Heart right ventricle (tissue), 16 donors: Measurements from ENCODE around the gene C19orf25. TPM values are rescaled to one million over a fixed set of nuclear protein-coding genes. Genes with fewer than 3 reads are reported as not detected.

ENCODE experiments used
- ATAC-seq, 8 donors: fragments of 200-7000 bp; cut with Tn5 transposase; one replicate each; pipeline ENCODE4 v1.9.1; 2020; ENCODE audit warnings: mild to moderate bottlenecking in 8 of 8, moderate library complexity in 8 of 8, moderate number of reproducible peaks in 1 of 8
- DNase-seq, 2 donors: peaks; one replicate each; pipeline ENCODE4 v3.0.0-alpha.2; 2020
- H3K27ac ChIP-seq, 10 donors: fragments of 200-600 bp; sonication (generic) in 2 of 10; one replicate each; pipeline versions ENCODE4 v1.5.0 to v1.8.0; 2020 to 2022; ENCODE audit warnings: mild to moderate bottlenecking in 3 of 10
- H3K27me3 ChIP-seq, 7 donors: fragments of 200-600 bp; one replicate each; pipeline ENCODE4 v1.8.0; 2021 to 2022; ENCODE audit warnings: mild to moderate bottlenecking in 2 of 7
- H3K36me3 ChIP-seq, 9 donors: fragments of 200-600 bp; sonication (generic) in 1 of 9; one replicate each; pipeline versions ENCODE4 v1.5.0 to v1.8.0; 2020 to 2022; ENCODE audit warnings: mild to moderate bottlenecking in 2 of 9
- H3K4me1 ChIP-seq, 9 donors: fragments of 200-600 bp; sonication (generic) in 1 of 9; one replicate each; pipeline versions ENCODE4 v1.5.0 to v1.8.0; 2020 to 2022; ENCODE audit warnings: mild to moderate bottlenecking in 4 of 9
- H3K4me3 ChIP-seq, 10 donors: fragments of 200-600 bp; sonication (generic) in 2 of 10; one replicate each; pipeline versions ENCODE4 v1.5.0 to v1.8.0; 2020 to 2022; ENCODE audit warnings: mild to moderate bottlenecking in 7 of 10, moderate library complexity in 2 of 10
- H3K9me3 ChIP-seq, 11 donors: fragments of 200-600 bp in 10 of 11; sonication (generic) in 2 of 11; one replicate each; pipeline versions ENCODE4 v1.5.0 to v1.8.0; 2013 to 2022; ENCODE audit warnings: mild to moderate bottlenecking in 2 of 11, control low read depth in 1 of 11, moderate library complexity in 1 of 11
- CTCF ChIP-seq, 9 donors: fragments of 200-600 bp; sonication (generic) in 2 of 9; IDR thresholded peaks; one replicate each; pipeline versions ENCODE4 v1.5.0 to v1.8.0; 2021 to 2022; ENCODE audit warnings: antibody characterized with exemption in 9 of 9, mild to moderate bottlenecking in 5 of 9, moderate library complexity in 1 of 9
- WGBS, 2 donors: extraction: QIAGEN DNeasy Blood & Tissue Kit; methylation state at CpG; one replicate each; pipeline ENCODE4 v1.1.7; 2013; ENCODE audit warnings: inconsistent platforms in 1 of 2; 5-methylcytosine and 5-hydroxymethylcytosine counted together
- intact Hi-C, 10 donors: fragments of 100-400 bp; cut with DNase I; formaldehyde crosslinking; loops; one replicate each; pipeline versions ENCODE4 v1.11.1 to v1.14.2; 2022
- polyA plus RNA-seq, 2 donors: library from polyadenylated mRNA; stranded (reverse); fragments of 200-250 nt; gene quantifications; one replicate each; pipeline ENCODE4 v1.2.3, GENCODE V29; 2013
- total RNA-seq, 10 donors: library from RNA; stranded (reverse); fragmentation: NEBNext Ultra II Directional in 3 of 10; extraction: Animal tissue kit (Norgen Biotek cat#: 25700) in 3 of 10; gene quantifications; one replicate each; pipeline versions ENCODE4 v1.2.1 to v1.2.4, GENCODE V29; 2021 to 2023
- donor health status: Arrhythmogenic right ventricular cardiomyopathy.
- donor health status: ischemic (EF 13 %, LVEDD 7.1; RV severe dilation, severe dysfunction).
- donor health status: healthy with polysubstance abuse.
- donor health status: DM: no; HTN: yes; CAD: no.
- donor health status: DM: no; HTN: no; CAD: no.
- donor health status: ischemic (EF 25% LVEDD 6.9; RV normal size, moderate dysfunction).
- donor health status: ischemic (EF 25% LVEDD 5.7; RV mildly dilated, moderate dysfunction).
- donor health status: healthy.
- donor health status: DM: yes; HTN: yes; CAD: no.
- donor health status: Ischemic cardiomyopathy.
- donor health status: ischemic (EF 35%, LVEDD 5.7; RV mildly dilated, moderate dysfunction).
- donor health status: nonischemic (EF 11% LVEDD 7.7; RV severe dilation, severe dysfunction).
- donor health status: DM: yes; HTN: yes; CAD: no.
- donor health status: PGD.
- donor health status: ischemic (EF 29% LVEDD 5.4; RV normal size, mild dysfunction).
- donor health status: nonischemic (EF 23%, LVEDD 6.1; RV moderate dilation, normal function).

Gene C19orf25
- total and polyA plus RNA-seq, 12 donors: 12.7 to 29.8 (median 15.4) TPM

- DNase-seq (no peak), ATAC-seq (no peak)
- TF ChIP-seq CTCF (IDR thresholded peaks at IDR 0.05): no peak
- Histone ChIP-seq H3K27me3 (peaks cover 0 to 26% (median 8%) of the 10 kb centered on the region in 7 donors), H3K36me3 (no peaks in the 10 kb centered on the region), H3K27ac (no peak overlapping the region), H3K4me1 (peaks cover 3 to 30% (median 14%) of the 10 kb centered on the region in 9 donors), H3K9me3 (no peaks in the 10 kb centered on the region), H3K4me3 (peak overlapping the region in 4 of 10 donors; percentile 55 to 66 (median 62))
- intact Hi-C loops: loop anchor here in 1 of 10 donors (2.0 kb wide), 1 partner anchor 15 kb away; no protein-coding TSS in a partner anchor
- 66 to 68% methylated on average over 12 of the region's 12 CpGs for whole genome bisulfite sequencing, 2 donors
Measured at GRCh38 chr19:1491849-1492170, 12.8 kb upstream of the C19orf25 start.

- no peak for DNase-seq
- peak within 1 kb of the TSS; percentile 13 to 78 (median 62) for H3K4me3 ChIP-seq
Measured at GRCh38 chr19:1491114-1491848, 12.3 kb upstream of the C19orf25 start, which contains the start of gene REEP6. TSS of gene REEP6 (plus strand) at chr19:1491181. CDS start at chr19:1491270, 89 bp downstream.

GRCh38 chr19:1490311-1491113 is 11.5 kb upstream of the C19orf25 start, which contains the start of gene PCSK4:
TSS of gene PCSK4 (minus strand) at chr19:1490350. CDS start at chr19:1490346, 4 bp downstream.
- intact Hi-C loops: loop anchor here in 2 of 10 donors (1.0 to 2.0 kb wide), 2 partner anchors 11 to 16 kb away; partner anchors contain the start of gene C19orf25 (in 1 of the 2)
- no peaks in the 10 kb centered on the region for H3K36me3 ChIP-seq
- H3K4me3 ChIP-seq: peak within 1 kb of the TSS; percentile 13 to 78 (median 62)
- peak within 1 kb of the TSS in 9 of 10 donors; percentile 47 to 75 (median 70) for H3K27ac ChIP-seq
- no peak for TF ChIP-seq CTCF (IDR thresholded peaks at IDR 0.05)
- peaks cover 0 to 21% (median 6%) of the 10 kb centered on the region in 7 donors for H3K27me3 ChIP-seq
- no peaks in the 10 kb centered on the region for H3K9me3 ChIP-seq
- WGBS, 2 donors: 0 to 1% methylated on average over 68 to 73 of the region's 74 CpGs
- H3K4me1 ChIP-seq: peaks cover 3 to 30% (median 14%) of the 10 kb centered on the region in 9 donors
- peak; percentile 92 to 96 (median 96) for ATAC-seq
- DNase-seq: peak; percentile 98 to 100

More at GRCh38 chr19:1491114-1491848, 12.3 kb upstream of the C19orf25 start, which contains the start of gene REEP6:
- H3K27me3 ChIP-seq: peaks cover 0 to 21% (median 6%) of the 10 kb centered on the region in 7 donors
- no peak for ATAC-seq
- no peaks in the 10 kb centered on the region for H3K9me3 ChIP-seq
- H3K27ac ChIP-seq: peak within 1 kb of the TSS in 9 of 10 donors; percentile 47 to 75 (median 70)
- WGBS, 2 donors: 4 to 5% methylated on average over 70 to 73 of the region's 73 CpGs
- H3K4me1 ChIP-seq: peaks cover 3 to 30% (median 14%) of the 10 kb centered on the region in 9 donors
- intact Hi-C loops: loop anchor here in 1 of 10 donors (2.0 kb wide), 1 partner anchor 16 kb away; no protein-coding TSS in a partner anchor
- H3K36me3 ChIP-seq: no peaks in the 10 kb centered on the region
- no peak for TF ChIP-seq CTCF (IDR thresholded peaks at IDR 0.05)
